Cardiac fibroblast (primary cell): ENCODE measurements around the gene SIAH3.

Experiments
- DNase-seq, 2 donors: peaks; one replicate each; pipeline versions ENCODE4 v3.0.0 to v3.0.0-alpha.2; 2010; ENCODE audit warnings: low read depth in 2 of 2
- H3K4me3 ChIP-seq, 2 donors: replicated peaks in 1 of 2; 1 replicate in 1 of 2; 2 replicates in 1 of 2; pipeline ENCODE4 v1.5.1; 2011; ENCODE audit warnings: low read depth in 2 of 2, low read length in 2 of 2, mild to moderate bottlenecking in 2 of 2, moderate library complexity in 1 of 2
- CTCF ChIP-seq: IDR thresholded peaks from one replicate; pipeline ENCODE4 v1.5.1; 2011; ENCODE audit warnings: low read depth, mild to moderate bottlenecking, low read length, inconsistent platforms

The SIAH3 gene

GRCh38 chr13:45865414-45865813 is 13.9 kb upstream of the SIAH3 start:
- DNase-seq: no peak
- H3K4me3 ChIP-seq: no peak overlapping the region
- TF ChIP-seq CTCF: no peak

- H3K4me3 ChIP-seq: no peak overlapping the region
- no peak for TF ChIP-seq CTCF
- DNase-seq: no peak
These were observed 12.4 kb upstream of the SIAH3 start for GRCh38 chr13:45863709-45864590.

GRCh38 chr13:45861322-45861721 is 9.8 kb upstream of the SIAH3 start:
- TF ChIP-seq CTCF: no peak
- DNase-seq: peak in 1 of 2 donors; percentile 5
- H3K4me3 ChIP-seq: no peak overlapping the region

GRCh38 chr13:45860240-45860639 is 8.7 kb upstream of the SIAH3 start:
- H3K4me3 ChIP-seq: no peak overlapping the region
- DNase-seq: no peak
- no peak for TF ChIP-seq CTCF

GRCh38 chr13:45859705-45860104 is 8.2 kb upstream of the SIAH3 start:
- no peak for TF ChIP-seq CTCF
- no peak for DNase-seq
- no peak overlapping the region for H3K4me3 ChIP-seq

GRCh38 chr13:45852494-45852893 is 941 bp upstream of the SIAH3 start:
- TF ChIP-seq CTCF: no peak
- H3K4me3 ChIP-seq: no peak overlapping the region
- DNase-seq: no peak
